HT-29 (cell line): ENCODE results near the gene PRKCA. TPM values are rescaled to one million over a fixed set of nuclear protein-coding genes. Genes with fewer than 3 reads are reported as not detected.

Experiments
- DNase-seq: peaks from one replicate; pipeline ENCODE4 v3.0.0-alpha.2; 2015; ENCODE audit warnings: low spot score
- total RNA-seq: library from RNA; depleted of rRNA; stranded (reverse); fragments of >200 nt; shearing (Covaris generic); gene quantifications from 2 replicates; pipeline ENCODE4 v1.2.3, GENCODE V29; 2014

The PRKCA gene
- total RNA-seq, 1 experiment from 2014 or later: 7.1 TPM

GRCh38 chr17:66734186-66734943 lies 432.0 kb downstream of the PRKCA start:
- DNase-seq: no peak

GRCh38 chr17:66737524-66737923 lies 435.1 kb downstream of the PRKCA start:
- no peak for DNase-seq

- DNase-seq: no peak
These were observed 435.9 kb downstream of the PRKCA start for GRCh38 chr17:66738301-66738700.

GRCh38 chr17:66739553-66739952 lies 437.1 kb downstream of the PRKCA start:
- DNase-seq: no peak

- DNase-seq: no peak
These were observed 437.8 kb downstream of the PRKCA start for GRCh38 chr17:66740226-66740625.

- no peak for DNase-seq
These were observed 441.1 kb downstream of the PRKCA start for GRCh38 chr17:66743511-66743910.

- no peak for DNase-seq
These were observed 444.3 kb downstream of the PRKCA start for GRCh38 chr17:66746736-66747135.

GRCh38 chr17:66747578-66748275 lies 445.3 kb downstream of the PRKCA start:
- DNase-seq: no peak

GRCh38 chr17:66748578-66748977 lies 446.2 kb downstream of the PRKCA start:
- no peak for DNase-seq

GRCh38 chr17:66749217-66749832 lies 446.9 kb downstream of the PRKCA start:
- no peak for DNase-seq

- no peak for DNase-seq
These were observed 447.7 kb downstream of the PRKCA start for GRCh38 chr17:66750116-66750515.

GRCh38 chr17:66750781-66751543 lies 448.5 kb downstream of the PRKCA start:
- DNase-seq: no peak

GRCh38 chr17:66751771-66752170 lies 449.4 kb downstream of the PRKCA start:
- DNase-seq: no peak

GRCh38 chr17:66752411-66752810 lies 450.0 kb downstream of the PRKCA start:
- DNase-seq: no peak

GRCh38 chr17:66753126-66753920 lies 450.9 kb downstream of the PRKCA start:
- no peak for DNase-seq

GRCh38 chr17:66755101-66755943 lies 452.9 kb downstream of the PRKCA start:
- DNase-seq: no peak

GRCh38 chr17:66755944-66756290 lies 453.5 kb downstream of the PRKCA start:
- DNase-seq: no peak

- no peak for DNase-seq
These were observed 457.9 kb downstream of the PRKCA start for GRCh38 chr17:66760324-66760723.

GRCh38 chr17:66762276-66762675 lies 459.9 kb downstream of the PRKCA start:
- DNase-seq: no peak

GRCh38 chr17:66763056-66763455 lies 460.6 kb downstream of the PRKCA start:
- DNase-seq: no peak
